MCF 10A (cell line): ENCODE results near the gene TSNAX. TPM values are rescaled to one million over a fixed set of nuclear protein-coding genes. Genes with fewer than 3 reads are reported as not detected.
"Not testable (repeated sequence)": the region's sequence is repeated elsewhere in the genome, so short reads cannot be mapped to it uniquely, and the experiment has no call there.

ENCODE experiments used
- BruUV-seq: library from RNA; stranded (reverse); fragments of 400-500 nt; replicated peaks from 2 replicates; lab custom pipeline; 2021; lab: Mats Ljungman, UMichigan
- CTCF ChIA-PET: fragments of 300-600 bp; sonication (Branson Sonifier 250); formaldehyde crosslinking; extraction: SDS; loops from one replicate; lab custom pipeline; 2021; ENCODE audit warnings: antibody characterized with exemption, inconsistent platforms; lab: Yijun Ruan, JAX
- POLR2A ChIA-PET: fragments of 300-600, 350-650 bp; sonication (Branson Sonifier 250); formaldehyde crosslinking; extraction: SDS; loops from one replicate; lab custom pipeline; 2020; ENCODE audit warnings: antibody characterized with exemption, inconsistent platforms; lab: Yijun Ruan, JAX
- DNase-seq: peaks from one replicate; pipeline ENCODE4 v3.0.0-alpha.2; 2018; ENCODE audit not compliant: unreplicated experiment
- H3K27ac Mint-ChIP-seq: one replicate; pipeline ENCODE4 v1.8.0; 2022; ENCODE audit warnings: mild to moderate bottlenecking, low read depth, mixed read lengths; ENCODE audit not compliant: unreplicated experiment
- H3K27me3 Mint-ChIP-seq: one replicate; pipeline ENCODE4 v1.8.0; 2022; ENCODE audit warnings: mixed read lengths; ENCODE audit not compliant: insufficient read depth, unreplicated experiment
- H3K36me3 Mint-ChIP-seq: one replicate; pipeline ENCODE4 v1.8.0; 2022; ENCODE audit warnings: mild to moderate bottlenecking, moderate library complexity, mixed read lengths; ENCODE audit not compliant: insufficient read depth, unreplicated experiment
- H3K4me1 Mint-ChIP-seq: one replicate; pipeline ENCODE4 v1.8.0; 2022; ENCODE audit warnings: mixed read lengths; ENCODE audit not compliant: insufficient read depth, unreplicated experiment
- H3K4me3 Mint-ChIP-seq: one replicate; pipeline ENCODE4 v1.8.0; 2022; ENCODE audit warnings: mild to moderate bottlenecking, moderate library complexity, mixed read lengths; ENCODE audit not compliant: unreplicated experiment
- H3K9me3 Mint-ChIP-seq: one replicate; pipeline ENCODE4 v1.8.0; 2022; ENCODE audit warnings: mixed read lengths; ENCODE audit not compliant: unreplicated experiment
- intact Hi-C: fragments of 100-400 bp; cut with micrococcal nuclease; formaldehyde crosslinking; loops from 2 replicates; pipeline ENCODE4 v1.14.1; 2022
- total RNA-seq: library from RNA; stranded (reverse); gene quantifications from 2 replicates; pipeline ENCODE4 v1.2.3, GENCODE V29; 2022
- TF ChIP-seq, protein P1 (sequence below): fragments of 200-600 bp; IDR thresholded peaks from one replicate; pipeline ENCODE4 v1.8.0; 2022; ENCODE audit warnings: antibody characterized with exemption, mild to moderate bottlenecking; ENCODE audit not compliant: unreplicated experiment

The TSNAX gene
- total RNA-seq, 1 experiment from 2014 or later = 79.0 TPM

- ChIA-PET POLR2A (no interaction called here), CTCF (interaction anchor here (0.7 to 7.0 kb wide), 6 partner anchors 10 to 375 kb away, joined by 3 to 87 read pairs (median 26); no protein-coding TSS in a partner anchor)
- intact Hi-C loops = loop anchor here (5.0 kb wide), 1 partner anchor 381 kb away; no protein-coding TSS in a partner anchor
- no peak for DNase-seq
- Mint-ChIP-seq H3K4me3 (no peak overlapping the region), H3K27me3 (no peaks in the 10 kb centered on the region), H3K36me3 (no peaks in the 10 kb centered on the region), H3K27ac (no peak overlapping the region), H3K9me3 (no peaks in the 10 kb centered on the region), H3K4me1 (peaks cover 8% of the 10 kb centered on the region)
- no TSS peak for BruUV-seq
- TF ChIP-seq, protein P1, sequence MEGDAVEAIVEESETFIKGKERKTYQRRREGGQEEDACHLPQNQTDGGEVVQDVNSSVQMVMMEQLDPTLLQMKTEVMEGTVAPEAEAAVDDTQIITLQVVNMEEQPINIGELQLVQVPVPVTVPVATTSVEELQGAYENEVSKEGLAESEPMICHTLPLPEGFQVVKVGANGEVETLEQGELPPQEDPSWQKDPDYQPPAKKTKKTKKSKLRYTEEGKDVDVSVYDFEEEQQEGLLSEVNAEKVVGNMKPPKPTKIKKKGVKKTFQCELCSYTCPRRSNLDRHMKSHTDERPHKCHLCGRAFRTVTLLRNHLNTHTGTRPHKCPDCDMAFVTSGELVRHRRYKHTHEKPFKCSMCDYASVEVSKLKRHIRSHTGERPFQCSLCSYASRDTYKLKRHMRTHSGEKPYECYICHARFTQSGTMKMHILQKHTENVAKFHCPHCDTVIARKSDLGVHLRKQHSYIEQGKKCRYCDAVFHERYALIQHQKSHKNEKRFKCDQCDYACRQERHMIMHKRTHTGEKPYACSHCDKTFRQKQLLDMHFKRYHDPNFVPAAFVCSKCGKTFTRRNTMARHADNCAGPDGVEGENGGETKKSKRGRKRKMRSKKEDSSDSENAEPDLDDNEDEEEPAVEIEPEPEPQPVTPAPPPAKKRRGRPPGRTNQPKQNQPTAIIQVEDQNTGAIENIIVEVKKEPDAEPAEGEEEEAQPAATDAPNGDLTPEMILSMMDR = no peak
Measured at GRCh38 chr1:231592809-231593208, 64.3 kb downstream of the TSNAX start.

- H3K27me3 Mint-ChIP-seq, H3K9me3 Mint-ChIP-seq, H3K4me3 Mint-ChIP-seq, H3K4me1 Mint-ChIP-seq, BruUV-seq, DNase-seq, POLR2A ChIA-PET, H3K27ac Mint-ChIP-seq, H3K36me3 Mint-ChIP-seq: not testable (repeated sequence)
- CTCF ChIA-PET = interaction anchor here (0.7 to 7.0 kb wide), 5 partner anchors 59 to 376 kb away, joined by 3 to 51 read pairs (median 6); no protein-coding TSS in a partner anchor
- intact Hi-C loops = loop anchor here (5.0 kb wide), 1 partner anchor 381 kb away; no protein-coding TSS in a partner anchor
Measured at GRCh38 chr1:231593264-231593663, 64.8 kb downstream of the TSNAX start.

DNA sequence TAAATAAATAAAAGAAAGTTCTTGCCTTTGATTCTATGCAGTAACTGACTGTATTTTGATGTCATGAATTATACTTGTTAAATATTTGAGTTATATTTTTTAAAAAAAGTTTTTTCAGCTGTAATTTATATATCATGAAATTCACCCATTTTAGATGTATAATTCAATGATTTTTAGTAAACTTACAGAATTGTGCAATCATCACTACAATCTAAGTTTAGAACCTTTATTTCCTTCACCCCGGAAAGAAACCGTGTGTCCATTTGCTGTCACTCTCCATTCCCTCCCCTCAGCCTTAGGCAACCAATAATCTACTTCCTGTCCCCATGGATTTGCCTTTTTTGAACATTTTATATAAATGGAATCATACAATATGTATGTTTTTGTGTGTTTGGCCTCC, 65.7 kb downstream of the TSNAX start:
- POLR2A ChIA-PET = no interaction called here
- Mint-ChIP-seq H3K9me3 (no peaks in the 10 kb centered on the region), H3K27ac (no peak overlapping the region), H3K27me3 (no peaks in the 10 kb centered on the region), H3K4me3 (no peak overlapping the region), H3K36me3 (no peaks in the 10 kb centered on the region), H3K4me1 (peaks cover 8% of the 10 kb centered on the region)
- BruUV-seq = no TSS peak
- CTCF ChIA-PET = interaction anchor here (1.2 kb wide), 1 partner anchor 9 kb away, joined by 3 read pairs; no protein-coding TSS in a partner anchor
- no peak for DNase-seq
- intact Hi-C loops = loop anchor here (5.0 kb wide), 1 partner anchor 382 kb away; no protein-coding TSS in a partner anchor
- TF ChIP-seq, protein P1 = no peak

DNA sequence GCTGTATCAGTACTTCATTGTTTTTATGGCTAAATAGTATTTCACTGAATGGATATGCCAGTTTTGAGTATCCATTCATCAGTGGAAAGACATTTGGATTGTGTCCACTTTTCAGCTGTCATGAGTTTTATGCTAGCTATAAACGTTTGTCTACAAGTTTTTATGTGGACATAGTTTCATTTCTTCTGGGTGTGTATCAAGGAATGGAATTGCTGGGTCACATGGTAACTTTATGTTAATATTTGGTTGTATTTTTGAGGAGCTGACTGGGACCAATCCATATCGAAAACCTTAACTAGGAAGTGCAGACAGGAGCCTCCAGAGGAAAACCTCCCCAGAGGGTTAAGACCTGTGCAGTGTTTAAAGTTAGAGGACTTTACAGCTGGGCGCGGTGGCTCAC, 66.3 kb downstream of the TSNAX start:
- BruUV-seq = no TSS peak
- Mint-ChIP-seq H3K27me3 (no peaks in the 10 kb centered on the region), H3K4me1 (peaks cover 8% of the 10 kb centered on the region), H3K27ac (no peak overlapping the region), H3K9me3 (no peaks in the 10 kb centered on the region), H3K4me3 (no peak overlapping the region), H3K36me3 (no peaks in the 10 kb centered on the region)
- CTCF ChIA-PET = interaction anchor here (0.6 to 1.2 kb wide), 4 partner anchors 9 to 281 kb away, joined by 3 to 4 read pairs (median 3); no protein-coding TSS in a partner anchor
- POLR2A ChIA-PET = interaction anchor here (0.9 kb wide), 1 partner anchor 162 kb away, joined by 5 read pairs; no protein-coding TSS in a partner anchor
- DNase-seq = no peak
- intact Hi-C loops = loop anchor here (5.0 kb wide), 1 partner anchor 382 kb away; no protein-coding TSS in a partner anchor
- TF ChIP-seq, protein P1 = no peak
